ENCODE data around the gene MBNL3.

DNA sequence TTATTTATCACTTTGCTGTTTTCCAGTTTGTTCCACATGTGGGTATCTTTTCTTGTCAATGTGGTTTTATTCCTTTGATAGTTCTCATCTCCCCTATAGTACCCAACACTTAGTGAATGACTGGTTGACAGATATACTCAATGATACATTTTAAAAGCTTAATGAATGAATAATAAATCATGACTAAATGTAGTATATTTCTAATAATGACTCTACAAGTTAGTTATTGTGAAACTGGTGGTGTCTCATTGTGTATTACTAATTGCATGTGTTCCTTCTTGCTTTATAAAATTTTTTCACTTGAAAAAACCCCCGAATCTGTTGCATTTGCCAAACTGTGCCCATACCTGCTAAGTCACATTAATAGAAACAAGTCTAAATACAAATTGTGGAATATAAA is 95.4 kb downstream of the MBNL3 start:
- TF ChIP-seq, protein P1, sequence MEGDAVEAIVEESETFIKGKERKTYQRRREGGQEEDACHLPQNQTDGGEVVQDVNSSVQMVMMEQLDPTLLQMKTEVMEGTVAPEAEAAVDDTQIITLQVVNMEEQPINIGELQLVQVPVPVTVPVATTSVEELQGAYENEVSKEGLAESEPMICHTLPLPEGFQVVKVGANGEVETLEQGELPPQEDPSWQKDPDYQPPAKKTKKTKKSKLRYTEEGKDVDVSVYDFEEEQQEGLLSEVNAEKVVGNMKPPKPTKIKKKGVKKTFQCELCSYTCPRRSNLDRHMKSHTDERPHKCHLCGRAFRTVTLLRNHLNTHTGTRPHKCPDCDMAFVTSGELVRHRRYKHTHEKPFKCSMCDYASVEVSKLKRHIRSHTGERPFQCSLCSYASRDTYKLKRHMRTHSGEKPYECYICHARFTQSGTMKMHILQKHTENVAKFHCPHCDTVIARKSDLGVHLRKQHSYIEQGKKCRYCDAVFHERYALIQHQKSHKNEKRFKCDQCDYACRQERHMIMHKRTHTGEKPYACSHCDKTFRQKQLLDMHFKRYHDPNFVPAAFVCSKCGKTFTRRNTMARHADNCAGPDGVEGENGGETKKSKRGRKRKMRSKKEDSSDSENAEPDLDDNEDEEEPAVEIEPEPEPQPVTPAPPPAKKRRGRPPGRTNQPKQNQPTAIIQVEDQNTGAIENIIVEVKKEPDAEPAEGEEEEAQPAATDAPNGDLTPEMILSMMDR (IDR thresholded peaks at IDR 0.05) = no peak
- no peak for TF ChIP-seq EZH2 (IDR thresholded peaks at IDR 0.05)
